Activated CD8-positive, alpha-beta memory T cell treated with anti-CD3 and anti-CD28 coated beads, Interleukin-2, amount 10 ng/mL, durations not matched to agents 7 days and 5 days (primary cell): ENCODE measurements around the gene ID2. TPM values are rescaled to one million over a fixed set of nuclear protein-coding genes. Genes with fewer than 3 reads are reported as not detected.

ENCODE experiments used
- ATAC-seq: fragments of 150-1000 bp; cut with Tn5 transposase; one replicate; pipeline ENCODE4 v1.10.0; 2021; ENCODE audit warnings: moderate library complexity
- CTCF ChIA-PET: fragments of 350-600 bp; sonication (Branson Sonifier 250); formaldehyde crosslinking; loops from one replicate; lab custom pipeline; 2021; ENCODE audit warnings: antibody characterized with exemption; lab: Charles Lee
- DNase-seq: peaks from one replicate; pipeline ENCODE4 v3.0.0-alpha.2; 2020
- H3K27ac Mint-ChIP-seq: one replicate; pipeline ENCODE4 v1.8.0; 2021; ENCODE audit warnings: mild to moderate bottlenecking, mixed read lengths
- H3K27me3 Mint-ChIP-seq: one replicate; pipeline ENCODE4 v1.8.0; 2021; ENCODE audit warnings: mixed read lengths
- H3K36me3 Mint-ChIP-seq: one replicate; pipeline ENCODE4 v1.8.0; 2021; ENCODE audit warnings: mild to moderate bottlenecking, mixed read lengths
- H3K4me1 Mint-ChIP-seq: one replicate; pipeline ENCODE4 v1.8.0; 2021; ENCODE audit warnings: mixed read lengths
- H3K4me3 Mint-ChIP-seq: one replicate; pipeline ENCODE4 v1.8.0; 2021; ENCODE audit warnings: mild to moderate bottlenecking, moderate library complexity, mixed read lengths
- H3K9me3 Mint-ChIP-seq: one replicate; pipeline ENCODE4 v1.8.0; 2022; ENCODE audit warnings: low read depth, mixed read lengths
- total RNA-seq, 2 experiments: library from RNA; stranded (reverse); gene quantifications; one replicate each; pipeline ENCODE4 v1.2.3, GENCODE V29; 2021

The ID2 gene
- total RNA-seq, 2 experiments from 2014 or later, result 342 to 431 TPM

GRCh38 chr2:8654041-8654440 lies 27.8 kb upstream of the ID2 start:
- ATAC-seq, result no peak
- H3K27me3 Mint-ChIP-seq, result peaks cover 19% of the 10 kb centered on the region
- H3K27ac Mint-ChIP-seq, result no peak overlapping the region
- CTCF ChIA-PET, result interaction anchor here (0.6 kb wide), 1 partner anchor 65 kb away, joined by 3 read pairs; no protein-coding TSS in a partner anchor
- H3K9me3 Mint-ChIP-seq, result no peaks in the 10 kb centered on the region
- DNase-seq, result no peak
- H3K4me3 Mint-ChIP-seq, result no peak overlapping the region
- peaks cover 10% of the 10 kb centered on the region for H3K4me1 Mint-ChIP-seq
- no peaks in the 10 kb centered on the region for H3K36me3 Mint-ChIP-seq

GRCh38 chr2:8654483-8654882 lies 27.4 kb upstream of the ID2 start:
- peaks cover 19% of the 10 kb centered on the region for H3K27me3 Mint-ChIP-seq
- no peak overlapping the region for H3K4me3 Mint-ChIP-seq
- H3K9me3 Mint-ChIP-seq, result no peaks in the 10 kb centered on the region
- no peaks in the 10 kb centered on the region for H3K36me3 Mint-ChIP-seq
- no peak overlapping the region for H3K27ac Mint-ChIP-seq
- no peak for DNase-seq
- CTCF ChIA-PET, result interaction anchor here (0.6 kb wide), 1 partner anchor 65 kb away, joined by 3 read pairs; no protein-coding TSS in a partner anchor
- peaks cover 10% of the 10 kb centered on the region for H3K4me1 Mint-ChIP-seq
- ATAC-seq, result no peak

- DNase-seq, result no peak
- H3K27ac Mint-ChIP-seq, result no peak overlapping the region
- CTCF ChIA-PET, result no interaction called here
- H3K27me3 Mint-ChIP-seq, result peaks cover 19% of the 10 kb centered on the region
- no peak for ATAC-seq
- H3K4me3 Mint-ChIP-seq, result no peak overlapping the region
- peaks cover 10% of the 10 kb centered on the region for H3K4me1 Mint-ChIP-seq
- no peaks in the 10 kb centered on the region for H3K9me3 Mint-ChIP-seq
- no peaks in the 10 kb centered on the region for H3K36me3 Mint-ChIP-seq
Measured at GRCh38 chr2:8656160-8656641, 25.7 kb upstream of the ID2 start.

GRCh38 chr2:8656811-8657210 lies 25.0 kb upstream of the ID2 start:
- Mint-ChIP-seq H3K27ac (no peak overlapping the region), H3K9me3 (no peaks in the 10 kb centered on the region), H3K36me3 (no peaks in the 10 kb centered on the region), H3K4me3 (no peak overlapping the region), H3K27me3 (peaks cover 23% of the 10 kb centered on the region), H3K4me1 (peaks cover 10% of the 10 kb centered on the region)
- DNase-seq (no peak), ATAC-seq (no peak)
- CTCF ChIA-PET, result no interaction called here

- CTCF ChIA-PET, result no interaction called here
- ATAC-seq, result peak; percentile 27
- no peak overlapping the region for H3K4me3 Mint-ChIP-seq
Measured at GRCh38 chr2:8657423-8658062, 24.3 kb upstream of the ID2 start.

GRCh38 chr2:8658064-8658862 lies 23.6 kb upstream of the ID2 start:
- H3K27me3 Mint-ChIP-seq, result peaks cover 30% of the 10 kb centered on the region
- H3K36me3 Mint-ChIP-seq, result no peaks in the 10 kb centered on the region
- no peak for DNase-seq
- no peak overlapping the region for H3K4me3 Mint-ChIP-seq
- H3K27ac Mint-ChIP-seq, result no peak overlapping the region
- ATAC-seq, result no peak
- H3K9me3 Mint-ChIP-seq, result no peaks in the 10 kb centered on the region
- H3K4me1 Mint-ChIP-seq, result peaks cover 11% of the 10 kb centered on the region
- CTCF ChIA-PET, result no interaction called here

More at GRCh38 chr2:8657423-8658062, 24.3 kb upstream of the ID2 start:
- DNase-seq, result no peak
- H3K27me3 Mint-ChIP-seq, result peaks cover 25% of the 10 kb centered on the region
- H3K36me3 Mint-ChIP-seq, result no peaks in the 10 kb centered on the region
- no peaks in the 10 kb centered on the region for H3K9me3 Mint-ChIP-seq
- no peak overlapping the region for H3K27ac Mint-ChIP-seq
- H3K4me1 Mint-ChIP-seq, result peaks cover 10% of the 10 kb centered on the region

GRCh38 chr2:8659092-8659734 lies 22.6 kb upstream of the ID2 start:
- Mint-ChIP-seq H3K27ac (no peak overlapping the region), H3K4me3 (no peak overlapping the region), H3K4me1 (peaks cover 15% of the 10 kb centered on the region), H3K9me3 (no peaks in the 10 kb centered on the region), H3K27me3 (peaks cover 31% of the 10 kb centered on the region), H3K36me3 (no peaks in the 10 kb centered on the region)
- ATAC-seq (peak; percentile 9), DNase-seq (no peak)
- CTCF ChIA-PET, result no interaction called here

- no peak overlapping the region for H3K4me3 Mint-ChIP-seq
- H3K4me1 Mint-ChIP-seq, result peaks cover 21% of the 10 kb centered on the region
- CTCF ChIA-PET, result no interaction called here
- no peaks in the 10 kb centered on the region for H3K36me3 Mint-ChIP-seq
- no peak overlapping the region for H3K27ac Mint-ChIP-seq
- H3K9me3 Mint-ChIP-seq, result no peaks in the 10 kb centered on the region
- H3K27me3 Mint-ChIP-seq, result peaks cover 31% of the 10 kb centered on the region
- DNase-seq (no peak), ATAC-seq (no peak)
Measured at GRCh38 chr2:8659735-8660492, 21.9 kb upstream of the ID2 start.

GRCh38 chr2:8661235-8661634 lies 20.6 kb upstream of the ID2 start:
- DNase-seq (no peak), ATAC-seq (no peak)
- H3K9me3 Mint-ChIP-seq, result no peaks in the 10 kb centered on the region
- H3K27me3 Mint-ChIP-seq, result peaks cover 22% of the 10 kb centered on the region
- peaks cover 24% of the 10 kb centered on the region for H3K4me1 Mint-ChIP-seq
- H3K27ac Mint-ChIP-seq, result no peak overlapping the region
- no peak overlapping the region for H3K4me3 Mint-ChIP-seq
- H3K36me3 Mint-ChIP-seq, result no peaks in the 10 kb centered on the region
- CTCF ChIA-PET, result no interaction called here

- H3K27ac Mint-ChIP-seq, result no peak overlapping the region
- no peak for ATAC-seq
Measured at GRCh38 chr2:8661736-8662135, 20.1 kb upstream of the ID2 start.

GRCh38 chr2:8662239-8662879 lies 19.5 kb upstream of the ID2 start:
- Mint-ChIP-seq H3K9me3 (no peaks in the 10 kb centered on the region), H3K36me3 (no peaks in the 10 kb centered on the region), H3K27ac (no peak overlapping the region), H3K4me3 (no peak overlapping the region), H3K27me3 (peaks cover 15% of the 10 kb centered on the region), H3K4me1 (peaks cover 17% of the 10 kb centered on the region)
- no peak for ATAC-seq
- CTCF ChIA-PET, result no interaction called here
- DNase-seq, result no peak

More at GRCh38 chr2:8661736-8662135, 20.1 kb upstream of the ID2 start:
- no peak overlapping the region for H3K4me3 Mint-ChIP-seq
- no peak for DNase-seq
- peaks cover 18% of the 10 kb centered on the region for H3K27me3 Mint-ChIP-seq
- H3K4me1 Mint-ChIP-seq, result peaks cover 22% of the 10 kb centered on the region
- no peaks in the 10 kb centered on the region for H3K36me3 Mint-ChIP-seq
- CTCF ChIA-PET, result no interaction called here
- H3K9me3 Mint-ChIP-seq, result no peaks in the 10 kb centered on the region

GRCh38 chr2:8663997-8664396 lies 17.9 kb upstream of the ID2 start:
- ATAC-seq (no peak), DNase-seq (no peak)
- CTCF ChIA-PET, result no interaction called here
- Mint-ChIP-seq H3K4me1 (peaks cover 14% of the 10 kb centered on the region), H3K36me3 (no peaks in the 10 kb centered on the region), H3K27me3 (peaks cover 11% of the 10 kb centered on the region), H3K4me3 (no peak overlapping the region), H3K9me3 (no peaks in the 10 kb centered on the region), H3K27ac (no peak overlapping the region)

GRCh38 chr2:8666581-8666980 lies 15.3 kb upstream of the ID2 start:
- H3K27me3 Mint-ChIP-seq, result peaks cover 11% of the 10 kb centered on the region
- no peaks in the 10 kb centered on the region for H3K9me3 Mint-ChIP-seq
- no peaks in the 10 kb centered on the region for H3K36me3 Mint-ChIP-seq
- peaks cover 16% of the 10 kb centered on the region for H3K4me1 Mint-ChIP-seq
- H3K4me3 Mint-ChIP-seq, result no peak overlapping the region
- CTCF ChIA-PET, result no interaction called here
- no peak overlapping the region for H3K27ac Mint-ChIP-seq
- no peak for DNase-seq
- ATAC-seq, result no peak
